Astrocyte of the hippocampus (primary cell): Measurements from ENCODE around the gene RAB8B.

Experiments used
- DNase-seq: peaks from one replicate; pipeline ENCODE4 v3.0.0; 2011; ENCODE audit warnings: low read depth, low spot score

RAB8B gene

GRCh38 chr15:63274427-63274826 is 85.0 kb downstream of the RAB8B start:
- no peak for DNase-seq

GRCh38 chr15:63276342-63277037 is 87.1 kb downstream of the RAB8B start:
- no peak for DNase-seq

- peak; percentile 86 for DNase-seq
Observed at GRCh38 chr15:63277038-63277892, 87.9 kb downstream of the RAB8B start, which contains the start of gene APH1B. Gene APH1B, plus strand, starts transcription at chr15:63277605. Its CDS starts 19 bp downstream, at chr15:63277624.

- no peak for DNase-seq
Observed at GRCh38 chr15:63277893-63278456, 88.6 kb downstream of the RAB8B start.

GRCh38 chr15:63283126-63283525 is 93.7 kb downstream of the RAB8B start:
- no peak for DNase-seq

- DNase-seq: no peak
Observed at GRCh38 chr15:63284335-63284734, 94.9 kb downstream of the RAB8B start.

GRCh38 chr15:63287109-63287508 is 97.7 kb downstream of the RAB8B start:
- DNase-seq: no peak

GRCh38 chr15:63288342-63288741 is 98.9 kb downstream of the RAB8B start:
- DNase-seq: no peak

- peak; percentile 72 for DNase-seq
Observed at GRCh38 chr15:63288778-63289378, 99.5 kb downstream of the RAB8B start.

GRCh38 chr15:63291507-63291906 is 102.1 kb downstream of the RAB8B start:
- DNase-seq: peak; percentile 72

GRCh38 chr15:63292241-63292640 is 102.8 kb downstream of the RAB8B start:
- no peak for DNase-seq

GRCh38 chr15:63292771-63293170 is 103.4 kb downstream of the RAB8B start:
- no peak for DNase-seq

GRCh38 chr15:63294359-63294758 is 105.0 kb downstream of the RAB8B start:
- DNase-seq: no peak

- DNase-seq: no peak
Observed at GRCh38 chr15:63295341-63295740, 105.9 kb downstream of the RAB8B start.

GRCh38 chr15:63296195-63296594 is 106.8 kb downstream of the RAB8B start:
- DNase-seq: no peak

- no peak for DNase-seq
Observed at GRCh38 chr15:63299943-63300575, 110.7 kb downstream of the RAB8B start.

- peak; percentile 61 for DNase-seq
Observed at GRCh38 chr15:63301088-63301487, 111.7 kb downstream of the RAB8B start.

- no peak for DNase-seq
Observed at GRCh38 chr15:63305260-63305659, 115.9 kb downstream of the RAB8B start.

GRCh38 chr15:63306492-63307073 is 117.2 kb downstream of the RAB8B start:
- DNase-seq: no peak

GRCh38 chr15:63308491-63308890 is 119.1 kb downstream of the RAB8B start:
- DNase-seq: no peak

GRCh38 chr15:63308947-63309346 is 119.5 kb downstream of the RAB8B start:
- DNase-seq: no peak
